H54 (cell line): ENCODE measurements around the gene NCLN.

Experiments used
- DNase-seq: peaks from one replicate; pipeline ENCODE4 v3.0.0; 2011; ENCODE audit warnings: low spot score, mixed read lengths; ENCODE audit not compliant: insufficient read length
- FAIRE-seq: peaks from 3 replicates; lab custom pipeline; 2011; peaks lifted over from hg19 to GRCh38; lab: Jason Lieb, UNC
- POLR2A ChIP-seq: IDR thresholded peaks from 2 replicates; pipeline ENCODE4 v1.6.1; 2011; ENCODE audit warnings: low read depth, mild to moderate bottlenecking, low read length

Gene NCLN

GRCh38 chr19:3245050-3245449 lies 59.3 kb downstream of the NCLN start:
- FAIRE-seq = no peak
- no peak for TF ChIP-seq POLR2A
- no peak for DNase-seq

GRCh38 chr19:3248728-3249326 lies 63.1 kb downstream of the NCLN start:
- no peak for TF ChIP-seq POLR2A
- FAIRE-seq = no peak
- DNase-seq = no peak

- FAIRE-seq (no peak), DNase-seq (no peak)
- TF ChIP-seq POLR2A = no peak
Observed at GRCh38 chr19:3249408-3249807, 63.7 kb downstream of the NCLN start.

DNA sequence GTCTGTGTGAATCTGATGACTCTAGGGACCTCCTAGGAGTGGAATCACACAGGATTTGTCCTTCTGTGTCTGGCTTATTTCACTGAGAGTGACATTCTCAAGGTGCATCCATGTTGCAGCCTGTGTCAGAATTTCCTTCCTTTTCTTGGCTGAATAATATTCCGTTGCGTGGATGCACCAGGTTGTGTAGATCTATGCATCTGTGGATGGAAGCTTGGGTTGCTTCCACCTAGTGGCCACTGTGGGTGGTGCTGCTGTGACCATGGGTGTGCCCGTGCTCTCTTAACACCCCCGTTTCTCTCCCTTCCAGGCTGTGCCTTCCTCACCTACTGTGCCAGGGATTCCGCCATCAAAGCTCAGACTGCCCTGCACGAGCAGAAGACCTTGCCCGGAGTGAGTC lies 64.9 kb downstream of the NCLN start:
- no peak for FAIRE-seq
- DNase-seq = no peak
- TF ChIP-seq POLR2A = no peak

DNA sequence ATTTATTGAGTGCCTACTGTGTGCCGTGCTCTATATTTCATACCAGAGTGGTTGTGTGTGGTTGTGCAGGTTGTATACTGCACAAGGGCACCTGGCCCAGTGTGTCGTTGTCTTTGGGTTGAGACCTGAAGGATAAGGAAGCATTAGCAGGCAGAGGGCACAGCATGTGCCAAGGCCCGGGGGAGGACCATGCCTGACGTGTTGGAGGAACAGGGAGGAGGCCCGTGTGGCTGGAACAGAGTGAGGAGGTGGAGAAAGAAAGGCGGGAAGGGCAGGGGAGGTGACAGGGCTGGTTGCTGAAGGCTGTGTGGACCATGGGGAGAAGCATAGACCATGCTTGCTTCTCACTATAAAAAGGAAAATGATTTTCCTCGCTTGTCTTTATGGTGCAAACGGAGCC lies 65.5 kb downstream of the NCLN start:
- no peak for FAIRE-seq
- no peak for DNase-seq
- no peak for TF ChIP-seq POLR2A

GRCh38 chr19:3252650-3253049 lies 66.9 kb downstream of the NCLN start:
- no peak for TF ChIP-seq POLR2A
- DNase-seq = no peak
- FAIRE-seq = no peak

DNA sequence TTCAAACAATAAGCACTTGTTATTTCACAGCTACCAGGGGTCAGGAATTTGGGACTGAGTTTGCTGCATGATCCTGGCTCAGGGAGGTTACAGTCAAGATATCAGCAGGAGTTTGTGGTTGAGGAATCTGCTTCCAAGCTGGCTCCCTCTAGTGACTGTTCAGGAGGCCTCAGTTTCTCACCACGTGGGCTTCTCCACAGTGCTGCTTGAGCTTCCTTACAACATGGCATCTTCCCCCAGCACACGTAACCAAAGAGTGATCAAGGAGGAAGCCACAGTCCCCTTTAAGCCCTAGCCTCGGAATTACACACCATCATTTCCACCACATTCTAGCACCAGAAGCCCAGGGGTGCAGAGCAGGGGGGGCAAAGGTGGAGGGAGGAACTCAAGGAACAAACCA lies 67.5 kb downstream of the NCLN start:
- no peak for TF ChIP-seq POLR2A
- FAIRE-seq (no peak), DNase-seq (no peak)

DNA sequence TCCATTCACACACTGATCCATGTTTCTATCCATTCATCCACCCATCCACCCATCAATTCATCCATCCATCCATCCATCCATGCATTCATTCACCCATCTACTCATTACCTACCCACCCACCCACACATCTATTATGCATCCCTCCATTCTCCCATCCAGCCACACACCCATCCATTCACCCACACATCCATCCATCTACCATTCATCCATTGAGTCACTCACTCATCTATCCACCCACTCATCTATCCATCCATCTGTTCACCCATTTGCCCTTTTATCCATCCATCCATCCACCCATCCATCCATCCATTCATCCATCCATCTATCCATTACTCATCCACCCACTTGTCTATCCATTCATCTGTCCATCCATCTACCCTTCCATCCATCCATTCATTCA lies 68.8 kb downstream of the NCLN start:
- FAIRE-seq (no peak), DNase-seq (no peak)
- TF ChIP-seq POLR2A = no peak

- DNase-seq (no peak), FAIRE-seq (no peak)
- no peak for TF ChIP-seq POLR2A
Observed at GRCh38 chr19:3257071-3257470, 71.3 kb downstream of the NCLN start.
